ENCODE results near the gene PRICKLE2.

PRICKLE2 gene

GRCh38 chr3:64244011-64244942 lies 19.0 kb upstream of the PRICKLE2 start:
- H3K9ac ChIP-seq (ENCODE audit: low read length): no peak overlapping the region
- no peaks in the 10 kb centered on the region for H3K36me3 ChIP-seq (ENCODE audit: control insufficient read depth, insufficient read depth, low read length)
- no peak overlapping the region for H3K4me3 ChIP-seq (ENCODE audit: low read length)
- peaks cover 35% of the 10 kb centered on the region for H3K4me1 ChIP-seq (ENCODE audit: control insufficient read depth, insufficient read depth, low read length)
- H3K27me3 ChIP-seq (ENCODE audit: control insufficient read depth, insufficient read depth, low read length): no peaks in the 10 kb centered on the region
- peak overlapping the region; percentile 43 for H3K27ac ChIP-seq (ENCODE audit: low read depth, low read length)

GRCh38 chr3:64242435-64242834 lies 17.2 kb upstream of the PRICKLE2 start:
- Histone ChIP-seq H3K4me1 (ENCODE audit: control insufficient read depth, insufficient read depth, low read length) (peaks cover 36% of the 10 kb centered on the region), H3K27me3 (ENCODE audit: control insufficient read depth, insufficient read depth, low read length) (no peaks in the 10 kb centered on the region), H3K36me3 (ENCODE audit: control insufficient read depth, insufficient read depth, low read length) (no peaks in the 10 kb centered on the region), H3K27ac (ENCODE audit: low read depth, low read length) (peak overlapping the region; percentile 38), H3K9ac (ENCODE audit: low read length) (no peak overlapping the region), H3K4me3 (ENCODE audit: low read length) (no peak overlapping the region)

GRCh38 chr3:64240959-64241358 lies 15.7 kb upstream of the PRICKLE2 start:
- H3K4me1 ChIP-seq (ENCODE audit: control insufficient read depth, insufficient read depth, low read length): peaks cover 36% of the 10 kb centered on the region
- H3K9ac ChIP-seq (ENCODE audit: low read length): no peak overlapping the region
- no peaks in the 10 kb centered on the region for H3K27me3 ChIP-seq (ENCODE audit: control insufficient read depth, insufficient read depth, low read length)
- no peak overlapping the region for H3K4me3 ChIP-seq (ENCODE audit: low read length)
- peak overlapping the region; percentile 75 for H3K27ac ChIP-seq (ENCODE audit: low read depth, low read length)
- H3K36me3 ChIP-seq (ENCODE audit: control insufficient read depth, insufficient read depth, low read length): no peaks in the 10 kb centered on the region

- Histone ChIP-seq H3K4me3 (ENCODE audit: low read length) (no peak overlapping the region), H3K4me1 (ENCODE audit: control insufficient read depth, insufficient read depth, low read length) (peaks cover 34% of the 10 kb centered on the region), H3K27me3 (ENCODE audit: control insufficient read depth, insufficient read depth, low read length) (no peaks in the 10 kb centered on the region), H3K36me3 (ENCODE audit: control insufficient read depth, insufficient read depth, low read length) (no peaks in the 10 kb centered on the region), H3K27ac (ENCODE audit: low read depth, low read length) (peak overlapping the region; percentile 75), H3K9ac (ENCODE audit: low read length) (no peak overlapping the region)
Measured at GRCh38 chr3:64240396-64240795, 15.1 kb upstream of the PRICKLE2 start.

- no peak overlapping the region for H3K9ac ChIP-seq (ENCODE audit: low read length)
- H3K36me3 ChIP-seq (ENCODE audit: control insufficient read depth, insufficient read depth, low read length): no peaks in the 10 kb centered on the region
- no peaks in the 10 kb centered on the region for H3K27me3 ChIP-seq (ENCODE audit: control insufficient read depth, insufficient read depth, low read length)
- H3K4me1 ChIP-seq (ENCODE audit: control insufficient read depth, insufficient read depth, low read length): peaks cover 32% of the 10 kb centered on the region
- H3K27ac ChIP-seq (ENCODE audit: low read depth, low read length): peak overlapping the region; percentile 75
- H3K4me3 ChIP-seq (ENCODE audit: low read length): no peak overlapping the region
Measured at GRCh38 chr3:64239841-64240240, 14.6 kb upstream of the PRICKLE2 start.

GRCh38 chr3:64238971-64239667 lies 13.9 kb upstream of the PRICKLE2 start:
- Histone ChIP-seq H3K27me3 (ENCODE audit: control insufficient read depth, insufficient read depth, low read length) (no peaks in the 10 kb centered on the region), H3K27ac (ENCODE audit: low read depth, low read length) (peak overlapping the region; percentile 75), H3K36me3 (ENCODE audit: control insufficient read depth, insufficient read depth, low read length) (no peaks in the 10 kb centered on the region), H3K9ac (ENCODE audit: low read length) (no peak overlapping the region), H3K4me1 (ENCODE audit: control insufficient read depth, insufficient read depth, low read length) (peaks cover 26% of the 10 kb centered on the region), H3K4me3 (ENCODE audit: low read length) (no peak overlapping the region)

- Histone ChIP-seq H3K36me3 (ENCODE audit: control insufficient read depth, insufficient read depth, low read length) (no peaks in the 10 kb centered on the region), H3K4me1 (ENCODE audit: control insufficient read depth, insufficient read depth, low read length) (peaks cover 13% of the 10 kb centered on the region), H3K4me3 (ENCODE audit: low read length) (no peak overlapping the region)
Measured at GRCh38 chr3:64237083-64237482, 11.8 kb upstream of the PRICKLE2 start.

GRCh38 chr3:64235605-64236004 lies 10.3 kb upstream of the PRICKLE2 start:
- Histone ChIP-seq H3K9ac (ENCODE audit: low read length) (no peak overlapping the region), H3K36me3 (ENCODE audit: control insufficient read depth, insufficient read depth, low read length) (no peaks in the 10 kb centered on the region), H3K27ac (ENCODE audit: low read depth, low read length) (no peak overlapping the region), H3K27me3 (ENCODE audit: control insufficient read depth, insufficient read depth, low read length) (no peaks in the 10 kb centered on the region), H3K4me1 (ENCODE audit: control insufficient read depth, insufficient read depth, low read length) (peaks cover 8% of the 10 kb centered on the region), H3K4me3 (ENCODE audit: low read length) (no peak overlapping the region)

More at GRCh38 chr3:64237083-64237482, 11.8 kb upstream of the PRICKLE2 start:
- Histone ChIP-seq H3K27me3 (ENCODE audit: control insufficient read depth, insufficient read depth, low read length) (no peaks in the 10 kb centered on the region), H3K27ac (ENCODE audit: low read depth, low read length) (no peak overlapping the region), H3K9ac (ENCODE audit: low read length) (no peak overlapping the region)

GRCh38 chr3:64234571-64234970 lies 9.3 kb upstream of the PRICKLE2 start:
- H3K27me3 ChIP-seq (ENCODE audit: control insufficient read depth, insufficient read depth, low read length): no peaks in the 10 kb centered on the region
- H3K27ac ChIP-seq (ENCODE audit: low read depth, low read length): no peak overlapping the region
- no peak overlapping the region for H3K4me3 ChIP-seq (ENCODE audit: low read length)
- H3K36me3 ChIP-seq (ENCODE audit: control insufficient read depth, insufficient read depth, low read length): no peaks in the 10 kb centered on the region
- peaks cover 8% of the 10 kb centered on the region for H3K4me1 ChIP-seq (ENCODE audit: control insufficient read depth, insufficient read depth, low read length)
- H3K9ac ChIP-seq (ENCODE audit: low read length): no peak overlapping the region

- no peaks in the 10 kb centered on the region for H3K4me1 ChIP-seq (ENCODE audit: control insufficient read depth, insufficient read depth, low read length)
- no peak overlapping the region for H3K27ac ChIP-seq (ENCODE audit: low read depth, low read length)
- no peaks in the 10 kb centered on the region for H3K36me3 ChIP-seq (ENCODE audit: control insufficient read depth, insufficient read depth, low read length)
- no peaks in the 10 kb centered on the region for H3K27me3 ChIP-seq (ENCODE audit: control insufficient read depth, insufficient read depth, low read length)
- no peak overlapping the region for H3K4me3 ChIP-seq (ENCODE audit: low read length)
- no peak overlapping the region for H3K9ac ChIP-seq (ENCODE audit: low read length)
Measured at GRCh38 chr3:64232821-64233220, 7.6 kb upstream of the PRICKLE2 start.

GRCh38 chr3:64229903-64230302 lies 4.6 kb upstream of the PRICKLE2 start:
- H3K9ac ChIP-seq (ENCODE audit: low read length): no peak overlapping the region
- H3K4me1 ChIP-seq (ENCODE audit: control insufficient read depth, insufficient read depth, low read length): peaks cover 16% of the 10 kb centered on the region
- no peak overlapping the region for H3K4me3 ChIP-seq (ENCODE audit: low read length)
- no peak overlapping the region for H3K27ac ChIP-seq (ENCODE audit: low read depth, low read length)
- H3K36me3 ChIP-seq (ENCODE audit: control insufficient read depth, insufficient read depth, low read length): no peaks in the 10 kb centered on the region
- no peaks in the 10 kb centered on the region for H3K27me3 ChIP-seq (ENCODE audit: control insufficient read depth, insufficient read depth, low read length)

GRCh38 chr3:64228110-64228509 lies 2.8 kb upstream of the PRICKLE2 start:
- Histone ChIP-seq H3K36me3 (ENCODE audit: control insufficient read depth, insufficient read depth, low read length) (no peaks in the 10 kb centered on the region), H3K4me1 (ENCODE audit: control insufficient read depth, insufficient read depth, low read length) (peaks cover 32% of the 10 kb centered on the region), H3K4me3 (ENCODE audit: low read length) (no peak overlapping the region)

More at GRCh38 chr3:64228110-64228509, 2.8 kb upstream of the PRICKLE2 start:
- no peak overlapping the region for H3K27ac ChIP-seq (ENCODE audit: low read depth, low read length)
- no peaks in the 10 kb centered on the region for H3K27me3 ChIP-seq (ENCODE audit: control insufficient read depth, insufficient read depth, low read length)
- H3K9ac ChIP-seq (ENCODE audit: low read length): no peak overlapping the region
